Measurements from ENCODE around the gene TIMP2. TPM values are rescaled to one million over a fixed set of nuclear protein-coding genes. Genes with fewer than 3 reads are reported as not detected.
"Not testable (repeated sequence)": the region's sequence is repeated elsewhere in the genome, so short reads cannot be mapped to it uniquely, and the experiment has no call there.

TIMP2 gene
- total RNA-seq, 1 experiment from 2014 or later, result 64.8 TPM

GRCh38 chr17:78963378-78963777, 38.2 kb upstream of the TIMP2 start:
- Histone ChIP-seq H3K79me2 (ENCODE audit: insufficient read depth, low read length) (no peaks in the 10 kb centered on the region), H3K4me3 (replicated peaks in 1 of 2; ENCODE audit: low read depth in 1 of 2, low read length in 2 of 2) (no peak overlapping the region), H3K27me3 (ENCODE audit: insufficient read depth, low read length) (no peaks in the 10 kb centered on the region), H3K9ac (ENCODE audit: low read length) (no peak overlapping the region), H3K36me3 (ENCODE audit: control insufficient read depth in 1 of 2, insufficient read depth in 2 of 2, low read length in 2 of 2) (peaks cover 0 to 2% of the 10 kb centered on the region in 2 experiments; a peak in 2 of 4 replicates), H4K20me1 (ENCODE audit: insufficient read depth) (no peaks in the 10 kb centered on the region), H3K4me1 (ENCODE audit: control insufficient read depth in 1 of 2, insufficient read depth in 2 of 2, low read length in 2 of 2) (peaks cover 19 to 55% of the 10 kb centered on the region in 2 experiments), H3K9me3 (ENCODE audit: control insufficient read depth in 1 of 2, insufficient read depth in 1 of 2, low read depth in 1 of 2, low read length in 2 of 2) (no peaks in the 10 kb centered on the region), H3K9me2 (ENCODE audit: insufficient read depth) (no peaks in the 10 kb centered on the region), H3K27ac (ENCODE audit: low read depth, low read length) (no peak overlapping the region), H2AFZ (ENCODE audit: low read depth, low read length, poor library complexity, severe bottlenecking) (no peak overlapping the region), H3K4me2 (ENCODE audit: low read length) (peak overlapping the region; percentile 59)
- POLR2A ChIA-PET, result no interaction called here
- DNase-seq (ENCODE audit: low read depth, low spot score), result no peak
- CTCF ChIA-PET, result interaction anchor here (4.9 kb wide), 1 partner anchor 8 kb away, joined by 21 read pairs; no protein-coding TSS in a partner anchor
- no peak for ATAC-seq
- BruUV-seq (replicated peaks), result no TSS peak
- intact Hi-C loops (cut with micrococcal nuclease), result no loop called here
- RAD21 ChIA-PET (ENCODE audit: low non-redundant PET in 1 of 2, low total read pairs in 2 of 2, uncharacterized antibody in 2 of 2, unreplicated experiment in 2 of 2), result interaction anchor here in 1 of 2 experiments (0.7 kb wide), 1 partner anchor 226 kb away, joined by 3 read pairs; no protein-coding TSS in a partner anchor
- no peak for TF ChIP-seq EGR1 (IDR thresholded peaks at IDR 0.05; ENCODE audit: low read depth)
- no peak for TF ChIP-seq ELF1 (IDR thresholded peaks at IDR 0.05; ENCODE audit: borderline replicate concordance, low read depth)
- no peak for TF ChIP-seq ZFX (IDR thresholded peaks at IDR 0.05)
- no peak for TF ChIP-seq YY1 (IDR thresholded peaks at IDR 0.05; ENCODE audit: extremely low read depth, insufficient replicate concordance, low read depth, low read length)
- no peak for TF ChIP-seq POLR2A (IDR thresholded peaks at IDR 0.05; ENCODE audit: borderline replicate concordance, extremely low read depth, insufficient read depth, insufficient read length)
- TF ChIP-seq EZH2phosphoT487 (IDR thresholded peaks at IDR 0.05; ENCODE audit: borderline replicate concordance), result no peak
- TF ChIP-seq TCF7L2 (IDR thresholded peaks at IDR 0.05; ENCODE audit: borderline replicate concordance, extremely low read depth, insufficient read depth, insufficient read length), result no peak
- no peak for TF ChIP-seq JUND (IDR thresholded peaks at IDR 0.05)
- TF ChIP-seq CTCF (IDR thresholded peaks at IDR 0.05 in 2 of 3, conservative IDR thresholded peaks at IDR 0.05 in 1 of 3; ENCODE audit: borderline replicate concordance in 1 of 3, insufficient read depth in 1 of 3, low read depth in 2 of 3, low read length in 2 of 3), result no peak
- no peak for TF ChIP-seq FOSL1 (IDR thresholded peaks at IDR 0.05; ENCODE audit: low read depth)
- no peak for TF ChIP-seq EZH2 (IDR thresholded peaks at IDR 0.05)
- no peak for TF ChIP-seq CEBPB (IDR thresholded peaks at IDR 0.05; ENCODE audit: low read depth)
- no peak for TF ChIP-seq RAD21 (IDR thresholded peaks at IDR 0.05; ENCODE audit: low read depth)
- no peak for TF ChIP-seq SRF (IDR thresholded peaks at IDR 0.05; ENCODE audit: low read depth)
- no peak for TF ChIP-seq SIN3A (IDR thresholded peaks at IDR 0.05; ENCODE audit: low read depth)
- no peak for TF ChIP-seq ZBTB33 (IDR thresholded peaks at IDR 0.05; ENCODE audit: extremely low read depth, insufficient replicate concordance, low read length)
- TF ChIP-seq ATF3 (IDR thresholded peaks at IDR 0.05), result no peak
- TF ChIP-seq SP1 (IDR thresholded peaks at IDR 0.05; ENCODE audit: low read depth), result no peak
- no peak for TF ChIP-seq ZNF274 (IDR thresholded peaks at IDR 0.05; ENCODE audit: low read depth, low read length)
- no peak for TF ChIP-seq MAX (IDR thresholded peaks at IDR 0.05)

GRCh38 chr17:78962984-78963348, 37.8 kb upstream of the TIMP2 start:
- Histone ChIP-seq H3K9ac (ENCODE audit: low read length) (peak overlapping the region; percentile 32; the same call in 1 of the 2 replicates), H3K4me1 (ENCODE audit: control insufficient read depth in 1 of 2, insufficient read depth in 2 of 2, low read length in 2 of 2) (peaks cover 19 to 54% of the 10 kb centered on the region in 2 experiments), H3K4me2 (ENCODE audit: low read length) (peak overlapping the region; percentile 59)
- H3K27me3 ChIP-seq (ENCODE audit: insufficient read depth, low read length); H4K20me1 ChIP-seq (ENCODE audit: insufficient read depth); H3K27ac ChIP-seq (ENCODE audit: low read depth, low read length); intact Hi-C loops (cut with micrococcal nuclease); H2AFZ ChIP-seq (ENCODE audit: low read depth, low read length, poor library complexity, severe bottlenecking); ATAC-seq; H3K79me2 ChIP-seq (ENCODE audit: insufficient read depth, low read length); H3K36me3 ChIP-seq (ENCODE audit: control insufficient read depth in 1 of 2, insufficient read depth in 2 of 2, low read length in 2 of 2); H3K9me2 ChIP-seq (ENCODE audit: insufficient read depth); DNase-seq (ENCODE audit: low read depth, low spot score); POLR2A ChIA-PET; BruUV-seq (replicated peaks); H3K4me3 ChIP-seq (replicated peaks in 1 of 2; ENCODE audit: low read depth in 1 of 2, low read length in 2 of 2); H3K9me3 ChIP-seq (ENCODE audit: control insufficient read depth in 1 of 2, insufficient read depth in 1 of 2, low read depth in 1 of 2, low read length in 2 of 2): not testable (repeated sequence)
- CTCF ChIA-PET, result interaction anchor here (1.0 to 4.9 kb wide), 2 partner anchors 8 to 97 kb away, joined by 4 to 21 read pairs; no protein-coding TSS in a partner anchor
- RAD21 ChIA-PET (ENCODE audit: low non-redundant PET in 1 of 2, low total read pairs in 2 of 2, uncharacterized antibody in 2 of 2, unreplicated experiment in 2 of 2), result interaction anchor here in 1 of 2 experiments (0.7 kb wide), 1 partner anchor 19 kb away, joined by 3 read pairs; no protein-coding TSS in a partner anchor

Measured in HCT116 (cell line).